OCI-LY3 (cell line): ENCODE results near the gene ERC2.

Experiments
- EZH2phosphoT487 ChIP-seq: fragments of 200-600 bp; shearing (Covaris generic); IDR thresholded peaks from 2 replicates; pipeline ENCODE4 v1.6.1; 2018; ENCODE audit warnings: antibody characterized with exemption, mixed run types, low read depth
- TF ChIP-seq, protein P1 (sequence below): fragments of 200-600, 300-600 bp; sonication (generic); IDR thresholded peaks from 2 replicates; pipeline ENCODE4 v1.5.1; 2014; ENCODE audit warnings: antibody characterized with exemption, low read length, low read depth

DNA sequence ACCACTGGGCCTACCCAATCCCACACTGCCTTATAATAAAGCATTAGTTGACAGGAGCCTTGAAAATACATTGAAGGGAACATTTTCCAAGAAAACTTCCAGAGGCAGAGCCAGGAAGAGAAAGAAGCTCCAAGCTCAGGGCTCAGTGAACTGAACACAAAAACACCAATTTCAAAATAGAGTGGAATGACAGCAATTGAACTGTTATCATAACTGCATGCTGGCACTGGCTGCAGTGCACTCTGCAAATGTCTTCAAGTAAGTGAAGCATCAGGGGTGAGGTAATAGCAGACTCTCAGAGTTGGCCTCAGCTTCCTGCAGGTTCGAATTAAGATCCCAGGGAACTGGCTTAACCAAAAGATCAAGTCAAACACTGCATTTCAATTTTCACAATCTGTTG, 593.2 kb downstream of the ERC2 start:
- TF ChIP-seq, protein P1, sequence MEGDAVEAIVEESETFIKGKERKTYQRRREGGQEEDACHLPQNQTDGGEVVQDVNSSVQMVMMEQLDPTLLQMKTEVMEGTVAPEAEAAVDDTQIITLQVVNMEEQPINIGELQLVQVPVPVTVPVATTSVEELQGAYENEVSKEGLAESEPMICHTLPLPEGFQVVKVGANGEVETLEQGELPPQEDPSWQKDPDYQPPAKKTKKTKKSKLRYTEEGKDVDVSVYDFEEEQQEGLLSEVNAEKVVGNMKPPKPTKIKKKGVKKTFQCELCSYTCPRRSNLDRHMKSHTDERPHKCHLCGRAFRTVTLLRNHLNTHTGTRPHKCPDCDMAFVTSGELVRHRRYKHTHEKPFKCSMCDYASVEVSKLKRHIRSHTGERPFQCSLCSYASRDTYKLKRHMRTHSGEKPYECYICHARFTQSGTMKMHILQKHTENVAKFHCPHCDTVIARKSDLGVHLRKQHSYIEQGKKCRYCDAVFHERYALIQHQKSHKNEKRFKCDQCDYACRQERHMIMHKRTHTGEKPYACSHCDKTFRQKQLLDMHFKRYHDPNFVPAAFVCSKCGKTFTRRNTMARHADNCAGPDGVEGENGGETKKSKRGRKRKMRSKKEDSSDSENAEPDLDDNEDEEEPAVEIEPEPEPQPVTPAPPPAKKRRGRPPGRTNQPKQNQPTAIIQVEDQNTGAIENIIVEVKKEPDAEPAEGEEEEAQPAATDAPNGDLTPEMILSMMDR, result no peak
- no peak for TF ChIP-seq EZH2phosphoT487
